Measurements from ENCODE around the gene COL5A3. TPM values are rescaled to one million over a fixed set of nuclear protein-coding genes. Genes with fewer than 3 reads are reported as not detected.
"Not testable (repeated sequence)": the region's sequence is repeated elsewhere in the genome, so short reads cannot be mapped to it uniquely, and the experiment has no call there.

COL5A3 gene
- total RNA-seq, 2 experiments from 2014 or later, result not detected

GRCh38 chr19:10033614-10034013 is 23.3 kb upstream of the COL5A3 start:
- Histone ChIP-seq H2AFZ (ENCODE audit: low read length) (no peak overlapping the region), H3K9me3 (ENCODE audit: low read length) (no peaks in the 10 kb centered on the region), H3K4me2 (ENCODE audit: low read length) (no peak overlapping the region), H3K4me3 (ENCODE audit: low read depth, low read length, poor library complexity, severe bottlenecking) (no peak overlapping the region), H3K9me2 (ENCODE audit: insufficient read depth, low read length) (no peaks in the 10 kb centered on the region), H3K4me1 (ENCODE audit: insufficient read depth, low read length, poor library complexity, severe bottlenecking) (no peaks in the 10 kb centered on the region), H3K27ac (ENCODE audit: low read depth, low read length, poor library complexity, severe bottlenecking) (no peak overlapping the region), H4K20me1 (ENCODE audit: insufficient read depth, low read length) (no peaks in the 10 kb centered on the region), H3K36me3 (ENCODE audit: insufficient read depth, low read length) (no peaks in the 10 kb centered on the region), H3K79me2 (ENCODE audit: insufficient read depth, low read depth, low read length) (no peaks in the 10 kb centered on the region)
- POLR2A ChIA-PET, result no interaction called here
- DNase-seq (ENCODE audit: low spot score), result no peak
- no TSS peak for BruUV-seq (replicated peaks)
- intact Hi-C loops (cut with micrococcal nuclease; ENCODE audit: unreplicated experiment), result no loop called here
- TF ChIP-seq EZH2phosphoT487 (IDR thresholded peaks at IDR 0.05; ENCODE audit: borderline replicate concordance, low read depth, low read length), result no peak
- CTCF ChIA-PET (ENCODE audit: unreplicated experiment), result no interaction called here

GRCh38 chr19:10027158-10027997 is 17.1 kb upstream of the COL5A3 start:
- intact Hi-C loops (cut with micrococcal nuclease; ENCODE audit: unreplicated experiment), result loop anchor here (1.0 kb wide), 1 partner anchor 93 kb away; no protein-coding TSS in a partner anchor
- no peak overlapping the region for H2AFZ ChIP-seq (ENCODE audit: low read length)
- no peak overlapping the region for H3K27ac ChIP-seq (ENCODE audit: low read depth, low read length, poor library complexity, severe bottlenecking)
- H3K9me3 ChIP-seq (ENCODE audit: low read length), result no peaks in the 10 kb centered on the region
- ChIA-PET CTCF (ENCODE audit: unreplicated experiment) (interaction anchor here (0.9 kb wide), 1 partner anchor 96 kb away, joined by 4 read pairs; no protein-coding TSS in a partner anchor), POLR2A (no interaction called here)
- no peaks in the 10 kb centered on the region for H4K20me1 ChIP-seq (ENCODE audit: insufficient read depth, low read length)
- H3K4me2 ChIP-seq (ENCODE audit: low read length), result peak overlapping the region; percentile 53
- no peaks in the 10 kb centered on the region for H3K4me1 ChIP-seq (ENCODE audit: insufficient read depth, low read length, poor library complexity, severe bottlenecking)
- no peaks in the 10 kb centered on the region for H3K79me2 ChIP-seq (ENCODE audit: insufficient read depth, low read depth, low read length)
- peak; percentile 85 for DNase-seq (ENCODE audit: low spot score)
- H3K9me2 ChIP-seq (ENCODE audit: insufficient read depth, low read length), result no peaks in the 10 kb centered on the region
- H3K4me3 ChIP-seq (ENCODE audit: low read depth, low read length, poor library complexity, severe bottlenecking), result no peak overlapping the region
- H3K36me3 ChIP-seq (ENCODE audit: insufficient read depth, low read length), result no peaks in the 10 kb centered on the region
- BruUV-seq (replicated peaks), result no TSS peak
- TF ChIP-seq EZH2phosphoT487 (IDR thresholded peaks at IDR 0.05; ENCODE audit: borderline replicate concordance, low read depth, low read length) (no peak), CTCF (conservative IDR thresholded peaks at IDR 0.05; ENCODE audit: low read length) (peak; percentile 91)

GRCh38 chr19:10026744-10027143 is 16.4 kb upstream of the COL5A3 start:
- no peak for TF ChIP-seq CTCF (conservative IDR thresholded peaks at IDR 0.05; ENCODE audit: low read length)
- no peak for TF ChIP-seq EZH2phosphoT487 (IDR thresholded peaks at IDR 0.05; ENCODE audit: borderline replicate concordance, low read depth, low read length)
- Histone ChIP-seq H3K79me2 (ENCODE audit: insufficient read depth, low read depth, low read length) (no peaks in the 10 kb centered on the region), H3K4me2 (ENCODE audit: low read length) (no peak overlapping the region), H2AFZ (ENCODE audit: low read length) (no peak overlapping the region), H4K20me1 (ENCODE audit: insufficient read depth, low read length) (no peaks in the 10 kb centered on the region), H3K4me3 (ENCODE audit: low read depth, low read length, poor library complexity, severe bottlenecking) (no peak overlapping the region), H3K36me3 (ENCODE audit: insufficient read depth, low read length) (no peaks in the 10 kb centered on the region), H3K9me3 (ENCODE audit: low read length) (no peaks in the 10 kb centered on the region), H3K27ac (ENCODE audit: low read depth, low read length, poor library complexity, severe bottlenecking) (no peak overlapping the region), H3K4me1 (ENCODE audit: insufficient read depth, low read length, poor library complexity, severe bottlenecking) (no peaks in the 10 kb centered on the region), H3K9me2 (ENCODE audit: insufficient read depth, low read length) (no peaks in the 10 kb centered on the region)
- intact Hi-C loops (cut with micrococcal nuclease; ENCODE audit: unreplicated experiment), result loop anchor here (1.0 kb wide), 1 partner anchor 92 kb away; no protein-coding TSS in a partner anchor
- POLR2A ChIA-PET, result no interaction called here
- CTCF ChIA-PET (ENCODE audit: unreplicated experiment), result interaction anchor here (0.9 kb wide), 1 partner anchor 95 kb away, joined by 4 read pairs; no protein-coding TSS in a partner anchor
- no TSS peak for BruUV-seq (replicated peaks)
- no peak for DNase-seq (ENCODE audit: low spot score)

- intact Hi-C loops (cut with micrococcal nuclease; ENCODE audit: unreplicated experiment); H3K4me2 ChIP-seq (ENCODE audit: low read length); H3K27ac ChIP-seq (ENCODE audit: low read depth, low read length, poor library complexity, severe bottlenecking); CTCF ChIA-PET (ENCODE audit: unreplicated experiment); H3K9me2 ChIP-seq (ENCODE audit: insufficient read depth, low read length); H4K20me1 ChIP-seq (ENCODE audit: insufficient read depth, low read length); H2AFZ ChIP-seq (ENCODE audit: low read length); BruUV-seq (replicated peaks); H3K4me3 ChIP-seq (ENCODE audit: low read depth, low read length, poor library complexity, severe bottlenecking); H3K9me3 ChIP-seq (ENCODE audit: low read length); H3K36me3 ChIP-seq (ENCODE audit: insufficient read depth, low read length); DNase-seq (ENCODE audit: low spot score); H3K79me2 ChIP-seq (ENCODE audit: insufficient read depth, low read depth, low read length); H3K4me1 ChIP-seq (ENCODE audit: insufficient read depth, low read length, poor library complexity, severe bottlenecking): not testable (repeated sequence)
- POLR2A ChIA-PET, result interaction anchor here (0.7 kb wide), 1 partner anchor 46 kb away, joined by 6 read pairs; no protein-coding TSS in a partner anchor
Observed at GRCh38 chr19:10023096-10023495, 12.8 kb upstream of the COL5A3 start.

Data from OCI-LY7 (cell line).